Activated naive CD8-positive, alpha-beta T cell treated with anti-CD3 and anti-CD28 coated beads, Interleukin-2, amount 10 ng/mL, durations not matched to agents 7 days and 5 days (primary cell): ENCODE results near the gene SENP6. TPM values are rescaled to one million over a fixed set of nuclear protein-coding genes. Genes with fewer than 3 reads are reported as not detected.
A peak's percentile ranks its signal among the peaks of the same experiment; 100 is the strongest.
"Not testable (repeated sequence)": the region's sequence is repeated elsewhere in the genome, so short reads cannot be mapped to it uniquely, and the experiment has no call there.

ENCODE experiments used
- ATAC-seq: fragments of 150-1000 bp; cut with Tn5 transposase; one replicate; pipeline ENCODE4 v1.10.0; 2021; ENCODE audit warnings: low read depth, moderate library complexity
- POLR2A ChIA-PET: fragments of 350-600 bp; sonication (Branson Sonifier 250); formaldehyde crosslinking; loops from one replicate; lab custom pipeline; 2021; ENCODE audit warnings: antibody characterized with exemption; lab: Charles Lee
- DNase-seq: peaks from one replicate; pipeline ENCODE4 v3.0.0; 2021
- H3K27ac Mint-ChIP-seq: one replicate; pipeline ENCODE4 v1.8.0; 2022; ENCODE audit warnings: mild to moderate bottlenecking, mixed read lengths
- H3K27me3 Mint-ChIP-seq: one replicate; pipeline ENCODE4 v1.8.0; 2022; ENCODE audit warnings: mild to moderate bottlenecking, moderate library complexity, mixed read lengths
- H3K36me3 Mint-ChIP-seq: one replicate; pipeline ENCODE4 v1.8.0; 2021; ENCODE audit warnings: mild to moderate bottlenecking, mixed read lengths
- H3K4me1 Mint-ChIP-seq: one replicate; pipeline ENCODE4 v1.8.0; 2021; ENCODE audit warnings: mixed read lengths
- H3K4me3 Mint-ChIP-seq: one replicate; pipeline ENCODE4 v1.8.0; 2022; ENCODE audit warnings: mild to moderate bottlenecking, moderate library complexity, mixed read lengths
- H3K9me3 Mint-ChIP-seq: one replicate; pipeline ENCODE4 v1.8.0; 2021; ENCODE audit warnings: mixed read lengths
- total RNA-seq, 2 experiments: library from RNA; stranded (reverse); gene quantifications; one replicate each; pipeline ENCODE4 v1.2.3, GENCODE V29; 2021

The SENP6 gene
- total RNA-seq, 2 experiments from 2014 or later, result 83.7 to 97.0 TPM

GRCh38 chr6:75642311-75642710 is 40.6 kb downstream of the SENP6 start:
- DNase-seq (no peak), ATAC-seq (no peak)
- H3K4me1 Mint-ChIP-seq, result no peaks in the 10 kb centered on the region
- H3K9me3 Mint-ChIP-seq, result peaks cover 1% of the 10 kb centered on the region
- no peaks in the 10 kb centered on the region for H3K27me3 Mint-ChIP-seq
- no peak overlapping the region for H3K4me3 Mint-ChIP-seq
- H3K27ac Mint-ChIP-seq, result no peak overlapping the region
- peaks cover 37% of the 10 kb centered on the region for H3K36me3 Mint-ChIP-seq
- POLR2A ChIA-PET, result no interaction called here

GRCh38 chr6:75643173-75643572 is 41.5 kb downstream of the SENP6 start:
- DNase-seq (no peak), ATAC-seq (no peak)
- Mint-ChIP-seq H3K36me3 (peaks cover 35% of the 10 kb centered on the region), H3K4me1 (no peaks in the 10 kb centered on the region), H3K27me3 (no peaks in the 10 kb centered on the region), H3K4me3 (no peak overlapping the region), H3K9me3 (peaks cover 1% of the 10 kb centered on the region), H3K27ac (no peak overlapping the region)
- POLR2A ChIA-PET, result no interaction called here

DNA sequence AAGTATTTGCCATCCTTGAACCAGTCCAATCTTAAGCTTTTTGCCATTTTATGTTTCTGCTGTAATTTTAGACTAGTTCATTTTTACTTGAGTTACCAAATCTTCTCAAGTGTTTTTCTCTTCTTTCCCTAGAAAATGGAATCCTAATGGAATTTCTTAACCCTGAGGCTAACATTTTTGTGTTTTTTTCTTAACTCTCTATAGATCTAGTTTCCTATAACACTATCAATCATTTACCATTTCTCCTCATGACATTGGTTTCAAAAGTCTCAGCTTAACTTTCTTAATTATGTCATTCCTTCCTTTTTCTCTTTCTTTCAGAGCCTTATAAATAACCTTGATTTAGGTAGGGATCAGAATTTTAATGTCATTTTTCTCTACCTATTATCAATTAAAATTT is 54.8 kb downstream of the SENP6 start:
- no peaks in the 10 kb centered on the region for H3K4me1 Mint-ChIP-seq
- no peaks in the 10 kb centered on the region for H3K27me3 Mint-ChIP-seq
- H3K9me3 Mint-ChIP-seq, result no peaks in the 10 kb centered on the region
- POLR2A ChIA-PET, result no interaction called here
- ATAC-seq, result no peak
- DNase-seq, result no peak
- no peak overlapping the region for H3K4me3 Mint-ChIP-seq
- H3K36me3 Mint-ChIP-seq, result peaks cover 27% of the 10 kb centered on the region
- H3K27ac Mint-ChIP-seq, result no peak overlapping the region

DNA sequence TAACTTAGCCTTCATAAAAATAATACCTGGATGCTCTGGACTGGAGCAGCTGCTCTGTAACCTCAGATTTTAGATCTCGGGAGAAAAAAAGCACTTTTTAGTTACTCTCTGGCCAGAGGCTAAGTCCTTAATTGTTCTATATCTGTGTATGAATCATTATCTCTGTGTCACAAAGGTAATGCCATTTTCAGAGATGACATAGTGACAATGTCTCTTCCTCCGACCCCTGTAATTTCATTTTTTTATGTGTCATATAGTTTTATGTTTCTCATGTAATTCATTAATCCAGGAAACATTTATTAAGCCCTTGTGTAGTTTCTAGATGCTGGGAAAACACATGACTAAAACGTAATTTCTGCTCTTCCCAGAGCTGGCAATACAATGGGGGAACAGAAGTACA is 55.6 kb downstream of the SENP6 start:
- POLR2A ChIA-PET, result no interaction called here
- Mint-ChIP-seq H3K27me3 (no peaks in the 10 kb centered on the region), H3K27ac (no peak overlapping the region), H3K9me3 (no peaks in the 10 kb centered on the region), H3K4me3 (no peak overlapping the region), H3K36me3 (peaks cover 30% of the 10 kb centered on the region), H3K4me1 (no peaks in the 10 kb centered on the region)
- ATAC-seq (no peak), DNase-seq (no peak)

- no peaks in the 10 kb centered on the region for H3K4me1 Mint-ChIP-seq
- no peak overlapping the region for H3K4me3 Mint-ChIP-seq
- POLR2A ChIA-PET, result no interaction called here
- no peak overlapping the region for H3K27ac Mint-ChIP-seq
- ATAC-seq (no peak), DNase-seq (no peak)
- no peaks in the 10 kb centered on the region for H3K27me3 Mint-ChIP-seq
- H3K36me3 Mint-ChIP-seq, result peaks cover 21% of the 10 kb centered on the region
- no peaks in the 10 kb centered on the region for H3K9me3 Mint-ChIP-seq
Observed at GRCh38 chr6:75666592-75666991, 64.9 kb downstream of the SENP6 start.

- H3K9me3 Mint-ChIP-seq, result no peaks in the 10 kb centered on the region
- no peaks in the 10 kb centered on the region for H3K4me1 Mint-ChIP-seq
- POLR2A ChIA-PET, result no interaction called here
- no peaks in the 10 kb centered on the region for H3K27me3 Mint-ChIP-seq
- no peak overlapping the region for H3K27ac Mint-ChIP-seq
- H3K4me3 Mint-ChIP-seq, result no peak overlapping the region
- H3K36me3 Mint-ChIP-seq, result peaks cover 20% of the 10 kb centered on the region
- DNase-seq, result no peak
- no peak for ATAC-seq
Observed at GRCh38 chr6:75673884-75674283, 72.2 kb downstream of the SENP6 start.

- H3K27me3 Mint-ChIP-seq, result no peaks in the 10 kb centered on the region
- POLR2A ChIA-PET, result no interaction called here
Observed at GRCh38 chr6:75676377-75676776, 74.7 kb downstream of the SENP6 start.

DNA sequence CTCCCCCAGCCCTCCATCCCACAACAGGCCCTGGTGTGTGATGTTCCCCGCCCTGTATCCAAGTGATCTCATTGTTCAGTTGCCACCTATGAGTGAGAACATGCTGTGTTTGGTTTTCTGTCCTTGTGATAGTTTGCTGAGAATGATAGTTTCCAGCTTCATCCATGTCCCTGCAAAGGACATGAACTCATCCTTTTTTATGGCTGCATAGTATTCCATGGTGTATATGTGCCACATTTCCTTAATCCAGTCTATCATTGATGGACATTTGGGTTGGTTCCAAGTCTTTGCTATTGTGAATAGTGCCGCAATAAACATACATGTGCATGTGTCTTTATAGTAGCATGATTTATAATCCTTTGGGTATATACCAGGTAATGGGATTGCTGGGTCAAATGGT is 80.9 kb downstream of the SENP6 start:
- ATAC-seq, DNase-seq, H3K27ac Mint-ChIP-seq, H3K4me3 Mint-ChIP-seq, H3K27me3 Mint-ChIP-seq, POLR2A ChIA-PET, H3K4me1 Mint-ChIP-seq: not testable (repeated sequence)
- H3K36me3 Mint-ChIP-seq, result peaks cover 86% of the 10 kb centered on the region
- peaks cover 23% of the 10 kb centered on the region for H3K9me3 Mint-ChIP-seq

More at GRCh38 chr6:75676377-75676776, 74.7 kb downstream of the SENP6 start:
- Mint-ChIP-seq H3K4me1 (no peaks in the 10 kb centered on the region), H3K27ac (no peak overlapping the region), H3K4me3 (no peak overlapping the region), H3K36me3 (peaks cover 40% of the 10 kb centered on the region), H3K9me3 (peaks cover 3% of the 10 kb centered on the region)
- no peak for DNase-seq
- no peak for ATAC-seq

GRCh38 chr6:75683005-75683404 is 81.3 kb downstream of the SENP6 start:
- H3K27me3 Mint-ChIP-seq, DNase-seq, ATAC-seq, POLR2A ChIA-PET, H3K27ac Mint-ChIP-seq, H3K4me1 Mint-ChIP-seq, H3K4me3 Mint-ChIP-seq: not testable (repeated sequence)
- peaks cover 85% of the 10 kb centered on the region for H3K36me3 Mint-ChIP-seq
- peaks cover 23% of the 10 kb centered on the region for H3K9me3 Mint-ChIP-seq

DNA sequence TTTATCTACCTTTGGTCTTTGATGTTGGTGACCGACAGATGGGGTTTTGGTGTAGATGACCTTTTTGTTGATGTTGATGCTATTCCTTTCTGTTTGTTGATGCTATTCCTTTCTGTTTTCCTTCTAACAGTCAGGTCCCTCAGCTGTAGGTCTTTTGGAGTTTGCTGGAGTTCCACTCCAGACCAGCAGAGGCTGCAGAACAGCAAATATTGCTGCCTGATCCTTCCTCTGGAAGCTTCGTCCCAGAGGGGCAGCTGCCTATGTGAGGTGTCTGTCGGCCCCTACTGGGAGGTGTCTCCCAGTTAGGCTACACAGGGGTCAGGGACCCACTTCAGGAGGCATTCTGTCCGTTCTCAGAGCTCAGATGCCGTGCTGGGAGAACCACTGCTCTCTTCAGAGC is 85.9 kb downstream of the SENP6 start:
- POLR2A ChIA-PET, H3K4me3 Mint-ChIP-seq, ATAC-seq, DNase-seq, H3K4me1 Mint-ChIP-seq, H3K27ac Mint-ChIP-seq, H3K27me3 Mint-ChIP-seq: not testable (repeated sequence)
- H3K36me3 Mint-ChIP-seq, result peaks cover 51% of the 10 kb centered on the region
- peaks cover 11% of the 10 kb centered on the region for H3K9me3 Mint-ChIP-seq

DNA sequence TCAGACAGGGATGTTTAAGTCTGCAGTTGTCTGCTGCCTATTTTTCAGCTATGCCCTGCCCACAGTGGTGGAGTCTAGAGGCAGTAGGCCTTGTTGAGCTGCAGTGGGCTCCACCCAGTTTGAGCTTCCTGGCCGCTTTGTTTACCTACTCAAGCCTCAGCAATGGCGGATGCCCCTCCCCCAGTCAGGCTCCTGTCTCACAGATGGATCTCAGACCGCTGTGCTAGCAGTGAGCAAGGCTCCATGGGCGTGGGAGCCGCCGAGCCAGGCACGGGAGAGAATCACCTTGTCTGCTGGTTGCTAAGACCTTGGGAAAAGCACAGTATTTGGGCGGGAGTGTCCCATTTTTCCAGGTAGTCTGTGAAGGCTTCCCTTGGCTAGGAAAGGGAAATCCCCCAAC is 86.3 kb downstream of the SENP6 start:
- H3K9me3 Mint-ChIP-seq, ATAC-seq, POLR2A ChIA-PET, H3K4me1 Mint-ChIP-seq, H3K4me3 Mint-ChIP-seq, DNase-seq, H3K27me3 Mint-ChIP-seq: not testable (repeated sequence)
- Mint-ChIP-seq H3K27ac (peak overlapping the region; percentile 42), H3K36me3 (peaks cover 47% of the 10 kb centered on the region)

GRCh38 chr6:75689576-75689975 is 87.9 kb downstream of the SENP6 start:
- H3K27ac Mint-ChIP-seq, result no peak overlapping the region
- peaks cover 6% of the 10 kb centered on the region for H3K4me1 Mint-ChIP-seq
- H3K9me3 Mint-ChIP-seq, result peaks cover 4% of the 10 kb centered on the region
- DNase-seq (no peak), ATAC-seq (no peak)
- POLR2A ChIA-PET, result no interaction called here
- H3K4me3 Mint-ChIP-seq, result no peak overlapping the region
- peaks cover 34% of the 10 kb centered on the region for H3K36me3 Mint-ChIP-seq
- H3K27me3 Mint-ChIP-seq, result no peaks in the 10 kb centered on the region

GRCh38 chr6:75691012-75691411 is 89.3 kb downstream of the SENP6 start:
- Mint-ChIP-seq H3K27me3 (no peaks in the 10 kb centered on the region), H3K27ac (no peak overlapping the region), H3K9me3 (peaks cover 2% of the 10 kb centered on the region), H3K4me1 (peaks cover 6% of the 10 kb centered on the region), H3K36me3 (peaks cover 26% of the 10 kb centered on the region), H3K4me3 (no peak overlapping the region)
- DNase-seq, result no peak
- POLR2A ChIA-PET, result interaction anchor here (0.7 kb wide), 1 partner anchor 1532 kb away, joined by 3 read pairs; no protein-coding TSS in a partner anchor
- ATAC-seq, result no peak

DNA sequence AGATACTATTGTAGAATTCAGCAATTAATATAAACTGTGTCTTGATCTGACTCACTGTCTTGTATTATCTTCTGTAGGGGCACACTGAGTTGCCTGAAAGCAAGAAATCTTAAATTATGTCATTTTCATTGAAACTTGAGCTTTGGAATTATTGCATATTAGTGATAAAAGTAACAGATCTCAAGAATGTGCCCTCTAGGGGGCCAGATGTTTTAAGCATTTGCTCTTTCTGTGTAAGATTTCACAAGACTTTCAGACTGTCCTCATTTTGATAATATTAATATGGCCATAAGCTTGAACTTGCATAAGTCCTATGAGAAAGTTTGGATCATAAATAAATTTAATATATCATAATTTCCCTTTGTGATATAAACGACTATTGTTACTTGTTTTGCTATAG is 91.9 kb downstream of the SENP6 start:
- Mint-ChIP-seq H3K27me3 (no peaks in the 10 kb centered on the region), H3K9me3 (no peaks in the 10 kb centered on the region), H3K4me3 (no peak overlapping the region), H3K4me1 (no peaks in the 10 kb centered on the region), H3K27ac (no peak overlapping the region), H3K36me3 (peaks cover 21% of the 10 kb centered on the region)
- ATAC-seq (no peak), DNase-seq (no peak)
- POLR2A ChIA-PET, result no interaction called here

- DNase-seq (no peak), ATAC-seq (no peak)
- peaks cover 17% of the 10 kb centered on the region for H3K36me3 Mint-ChIP-seq
- no peaks in the 10 kb centered on the region for H3K4me1 Mint-ChIP-seq
- H3K9me3 Mint-ChIP-seq, result no peaks in the 10 kb centered on the region
- no peak overlapping the region for H3K4me3 Mint-ChIP-seq
- POLR2A ChIA-PET, result no interaction called here
- H3K27me3 Mint-ChIP-seq, result no peaks in the 10 kb centered on the region
- H3K27ac Mint-ChIP-seq, result no peak overlapping the region
Observed at GRCh38 chr6:75694406-75694805, 92.7 kb downstream of the SENP6 start.
